ENCODE results near the gene TCF7L1.
A peak's percentile ranks its signal among the peaks of the same experiment; 100 is the strongest.
"Not testable (repeated sequence)": the region's sequence is repeated elsewhere in the genome, so short reads cannot be mapped to it uniquely, and the experiment has no call there.

The TCF7L1 gene

DNA sequence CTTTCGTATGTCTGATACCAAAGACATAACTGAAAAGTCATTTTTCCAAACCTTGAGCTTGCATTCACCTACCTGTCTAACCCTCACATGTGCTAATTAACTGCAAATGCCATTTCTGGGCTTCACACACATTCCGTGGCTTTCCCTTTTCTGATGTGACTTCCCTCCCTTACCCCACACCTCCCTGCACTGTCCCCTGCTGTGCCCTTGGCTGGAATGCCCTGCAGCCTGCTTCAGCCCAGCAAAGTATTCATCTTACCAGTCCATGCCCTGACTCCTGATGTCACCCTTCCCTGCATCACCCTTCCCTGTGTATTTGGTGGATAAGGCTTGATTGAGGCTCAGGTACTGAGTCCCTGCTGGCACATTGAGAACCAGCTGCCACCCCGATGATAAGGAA, 209.0 kb downstream of the TCF7L1 start:
- in situ Hi-C loops (cut with HindIII; ENCODE audit: low sequenced_read_pairs) = no loop called here
- H3K4me3 ChIP-seq (ENCODE audit: low read depth, low read length) = no peak overlapping the region
- TF ChIP-seq, protein P1, sequence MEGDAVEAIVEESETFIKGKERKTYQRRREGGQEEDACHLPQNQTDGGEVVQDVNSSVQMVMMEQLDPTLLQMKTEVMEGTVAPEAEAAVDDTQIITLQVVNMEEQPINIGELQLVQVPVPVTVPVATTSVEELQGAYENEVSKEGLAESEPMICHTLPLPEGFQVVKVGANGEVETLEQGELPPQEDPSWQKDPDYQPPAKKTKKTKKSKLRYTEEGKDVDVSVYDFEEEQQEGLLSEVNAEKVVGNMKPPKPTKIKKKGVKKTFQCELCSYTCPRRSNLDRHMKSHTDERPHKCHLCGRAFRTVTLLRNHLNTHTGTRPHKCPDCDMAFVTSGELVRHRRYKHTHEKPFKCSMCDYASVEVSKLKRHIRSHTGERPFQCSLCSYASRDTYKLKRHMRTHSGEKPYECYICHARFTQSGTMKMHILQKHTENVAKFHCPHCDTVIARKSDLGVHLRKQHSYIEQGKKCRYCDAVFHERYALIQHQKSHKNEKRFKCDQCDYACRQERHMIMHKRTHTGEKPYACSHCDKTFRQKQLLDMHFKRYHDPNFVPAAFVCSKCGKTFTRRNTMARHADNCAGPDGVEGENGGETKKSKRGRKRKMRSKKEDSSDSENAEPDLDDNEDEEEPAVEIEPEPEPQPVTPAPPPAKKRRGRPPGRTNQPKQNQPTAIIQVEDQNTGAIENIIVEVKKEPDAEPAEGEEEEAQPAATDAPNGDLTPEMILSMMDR (IDR thresholded peaks at IDR 0.05; ENCODE audit: low read depth, low read length) = no peak
- no peak for DNase-seq (ENCODE audit: low read depth, low spot score)

DNA sequence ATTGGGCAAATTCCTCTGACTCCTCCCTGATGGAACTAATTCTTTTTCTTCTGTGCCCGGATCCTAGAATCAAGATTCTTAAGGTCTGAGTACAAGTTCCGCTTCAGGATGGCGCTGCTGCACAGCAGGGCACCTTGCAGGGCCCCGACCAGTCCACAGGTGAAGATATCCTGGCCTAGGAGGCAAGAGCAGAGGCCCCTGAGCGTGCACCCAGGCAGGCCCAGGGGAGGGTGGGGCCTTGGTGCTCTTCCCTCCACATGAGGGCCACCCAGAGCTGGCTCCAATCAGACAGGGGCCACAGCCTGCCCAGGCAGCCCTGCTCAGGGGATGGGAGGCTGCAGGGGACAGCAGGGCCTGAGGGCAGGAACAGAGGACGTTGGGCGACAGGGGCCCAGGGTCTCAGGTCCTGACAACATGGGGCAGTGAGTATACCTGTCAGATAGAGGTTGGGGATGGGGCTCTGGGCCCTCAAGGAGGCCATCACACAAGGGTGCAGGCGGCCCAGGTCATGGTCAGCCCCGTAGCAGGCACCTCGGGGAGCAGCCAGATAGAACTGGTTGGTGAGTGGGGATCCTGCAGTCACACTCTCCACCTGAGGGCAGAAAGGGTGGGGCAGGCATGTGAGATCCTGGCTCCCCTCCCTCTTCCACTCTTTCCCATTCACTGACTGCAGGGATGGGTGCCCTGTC, 210.2 kb downstream of the TCF7L1 start:
- DNase-seq (ENCODE audit: low read depth, low spot score); H3K4me3 ChIP-seq (ENCODE audit: low read depth, low read length); in situ Hi-C loops (cut with HindIII; ENCODE audit: low sequenced_read_pairs): not testable (repeated sequence)

DNA sequence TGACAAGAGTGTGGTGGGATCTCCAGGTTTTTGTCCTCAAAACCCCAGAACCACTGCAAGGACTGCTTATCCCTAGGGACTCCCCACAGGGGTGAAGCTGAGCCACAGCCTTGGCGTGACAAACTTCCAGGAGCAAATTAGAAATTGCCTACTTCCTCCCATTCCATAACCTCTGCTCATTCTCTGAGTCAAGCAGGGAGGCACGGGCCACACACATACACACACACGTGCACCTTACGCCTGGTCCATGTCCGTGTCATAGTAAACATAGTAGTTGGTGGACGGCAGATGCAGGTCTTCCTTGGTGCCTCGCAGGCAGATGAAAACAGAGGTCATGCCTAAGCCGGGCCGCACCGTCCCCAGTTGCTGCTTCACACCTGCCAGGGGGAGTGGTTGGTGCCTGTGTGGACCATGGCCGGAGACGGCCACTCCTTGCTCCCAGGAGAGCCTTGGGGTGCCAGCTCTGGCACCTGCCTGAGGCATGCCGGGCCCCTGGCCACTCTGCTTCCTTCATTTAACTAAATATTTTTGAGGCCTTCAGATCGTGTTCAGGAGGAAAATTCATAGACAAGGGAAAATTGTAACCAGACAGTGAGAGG, 211.3 kb downstream of the TCF7L1 start:
- no peak for DNase-seq (ENCODE audit: low read depth, low spot score)
- in situ Hi-C loops (cut with HindIII; ENCODE audit: low sequenced_read_pairs) = no loop called here
- TF ChIP-seq, protein P1 (IDR thresholded peaks at IDR 0.05; ENCODE audit: low read depth, low read length) = no peak
- no peak overlapping the region for H3K4me3 ChIP-seq (ENCODE audit: low read depth, low read length)

DNA sequence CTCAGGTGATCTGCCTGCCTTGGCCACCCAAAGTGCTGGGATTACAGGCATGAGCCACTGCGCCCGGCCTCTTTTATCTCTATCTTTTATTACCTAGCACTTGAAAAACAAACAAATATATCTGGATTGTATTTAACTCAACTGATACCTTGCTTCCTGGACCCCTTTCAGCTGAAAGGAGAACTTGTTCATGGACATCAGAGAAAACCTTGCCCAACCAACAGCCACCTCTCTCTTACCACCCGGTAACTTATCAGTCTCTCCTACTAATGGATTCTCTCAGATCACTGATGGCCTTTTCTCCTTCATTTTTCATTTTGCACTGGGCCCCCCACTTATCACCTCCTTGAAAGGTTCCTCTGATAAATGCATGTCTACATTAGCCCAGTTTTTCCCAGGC, 214.4 kb downstream of the TCF7L1 start:
- in situ Hi-C loops (cut with HindIII; ENCODE audit: low sequenced_read_pairs) = no loop called here
- H3K4me3 ChIP-seq (ENCODE audit: low read depth, low read length) = no peak overlapping the region
- DNase-seq (ENCODE audit: low read depth, low spot score) = no peak
- TF ChIP-seq, protein P1 (IDR thresholded peaks at IDR 0.05; ENCODE audit: low read depth, low read length) = no peak

GRCh38 chr2:85353876-85354285, 220.7 kb downstream of the TCF7L1 start:
- TF ChIP-seq, protein P1 (IDR thresholded peaks at IDR 0.05; ENCODE audit: low read depth, low read length) = no peak
- H3K4me3 ChIP-seq (ENCODE audit: low read depth, low read length) = peak overlapping the region; percentile 97

GRCh38 chr2:85354286-85355072, 221.3 kb downstream of the TCF7L1 start, which contains the start of the genes ELMOD3 and RETSAT:
TSS of gene ELMOD3 (plus strand) at chr2:85354769. CDS start at chr2:85357199, 2,430 bp downstream.
TSS of gene RETSAT (minus strand) at chr2:85354528. CDS start at chr2:85354507, 21 bp downstream.
- in situ Hi-C loops (cut with HindIII; ENCODE audit: low sequenced_read_pairs) = no loop called here
- TF ChIP-seq, protein P1 (IDR thresholded peaks at IDR 0.05; ENCODE audit: low read depth, low read length) = no peak
- H3K4me3 ChIP-seq (ENCODE audit: low read depth, low read length) = peak within 1 kb of the TSS; percentile 97
- peak; percentile 99 for DNase-seq (ENCODE audit: low read depth, low spot score)

More at GRCh38 chr2:85353876-85354285, 220.7 kb downstream of the TCF7L1 start:
- in situ Hi-C loops (cut with HindIII; ENCODE audit: low sequenced_read_pairs) = no loop called here
- peak; percentile 7 for DNase-seq (ENCODE audit: low read depth, low spot score)
